Activated CD4-positive, alpha-beta memory T cell treated with anti-CD3 and anti-CD28 coated beads for 36 hours (primary cell): ENCODE measurements around the gene TFPI2. TPM values are rescaled to one million over a fixed set of nuclear protein-coding genes. Genes with fewer than 3 reads are reported as not detected.
"Not testable (repeated sequence)": the region's sequence is repeated elsewhere in the genome, so short reads cannot be mapped to it uniquely, and the experiment has no call there.

ENCODE experiments used
- CTCF ChIA-PET: fragments of 350-600 bp; sonication (Branson Sonifier 250); formaldehyde crosslinking; loops from one replicate; lab custom pipeline; 2021; ENCODE audit warnings: antibody characterized with exemption, inconsistent platforms; lab: Charles Lee
- POLR2A ChIA-PET: fragments of 350-600 bp; sonication (Branson Sonifier 250); formaldehyde crosslinking; loops from one replicate; lab custom pipeline; 2021; ENCODE audit warnings: antibody characterized with exemption; lab: Charles Lee
- DNase-seq: peaks from one replicate; pipeline ENCODE4 v3.0.0-alpha.2; 2020
- H3K27ac Mint-ChIP-seq: one replicate; pipeline ENCODE4 v1.8.0; 2021; ENCODE audit warnings: mixed read lengths
- H3K27me3 Mint-ChIP-seq: one replicate; pipeline ENCODE4 v1.8.0; 2021; ENCODE audit warnings: mixed read lengths
- H3K36me3 Mint-ChIP-seq: one replicate; pipeline ENCODE4 v1.8.0; 2021; ENCODE audit warnings: mixed read lengths
- H3K4me1 Mint-ChIP-seq: one replicate; pipeline ENCODE4 v1.8.0; 2021; ENCODE audit warnings: low read depth, mixed read lengths
- H3K4me3 Mint-ChIP-seq: one replicate; pipeline ENCODE4 v1.8.0; 2021; ENCODE audit warnings: mild to moderate bottlenecking, mixed read lengths
- H3K9me3 Mint-ChIP-seq: one replicate; pipeline ENCODE4 v1.8.0; 2021; ENCODE audit warnings: mixed read lengths
- intact Hi-C: fragments of 100-400 bp; cut with micrococcal nuclease; formaldehyde crosslinking; loops from one replicate; pipeline ENCODE4 v1.15.1; 2023
- total RNA-seq, 2 experiments: library from RNA; stranded (reverse); gene quantifications; one replicate each; pipeline ENCODE4 v1.2.3, GENCODE V29; 2021

Gene TFPI2
- total RNA-seq, 2 experiments from 2014 or later: not detected

DNA sequence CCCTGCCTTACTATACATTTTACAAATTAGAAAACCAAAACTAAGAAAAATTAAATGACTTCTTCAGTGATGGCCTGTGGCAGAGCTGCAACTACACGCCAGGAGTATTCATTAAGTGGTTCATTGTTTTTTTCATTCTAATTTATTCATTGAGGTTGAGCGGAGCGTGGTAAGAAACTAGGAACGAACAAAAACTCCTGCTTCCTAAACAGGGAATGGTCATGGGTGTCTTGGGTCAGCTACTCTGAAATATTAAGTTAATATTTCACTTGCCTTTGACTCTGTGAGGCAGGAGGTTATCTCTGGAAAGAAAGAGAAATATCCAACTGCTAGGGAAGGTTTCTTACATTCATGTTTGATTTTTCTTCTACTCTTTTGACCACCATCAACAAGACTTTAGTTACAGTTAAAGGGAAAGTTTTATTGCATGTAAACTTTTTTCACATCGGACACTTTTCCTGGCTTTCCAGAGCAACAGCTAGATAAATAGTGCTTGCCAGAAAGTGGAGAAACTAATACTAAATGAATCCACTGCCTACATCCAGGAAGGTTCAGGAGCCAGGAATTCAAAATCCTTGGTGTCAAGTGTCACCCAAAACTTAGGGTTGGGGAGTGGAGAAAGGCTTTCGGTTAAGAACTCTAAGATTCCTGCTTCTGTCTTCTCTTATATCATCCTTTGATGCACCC is 30.1 kb upstream of the TFPI2 start:
- DNase-seq: no peak
- ChIA-PET POLR2A (no interaction called here), CTCF (interaction anchor here (1.7 kb wide), 2 partner anchors 11 to 18 kb away, joined by 4 to 5 read pairs; no protein-coding TSS in a partner anchor)
- Mint-ChIP-seq H3K9me3 (no peaks in the 10 kb centered on the region), H3K4me1 (peaks cover 2% of the 10 kb centered on the region), H3K27me3 (peaks cover 28% of the 10 kb centered on the region), H3K36me3 (no peaks in the 10 kb centered on the region), H3K27ac (no peak overlapping the region), H3K4me3 (no peak overlapping the region)
- intact Hi-C loops: no loop called here

GRCh38 chr7:93916315-93916714 is 25.8 kb upstream of the TFPI2 start:
- H3K4me3 Mint-ChIP-seq, H3K4me1 Mint-ChIP-seq, POLR2A ChIA-PET, H3K36me3 Mint-ChIP-seq, DNase-seq, CTCF ChIA-PET, H3K27ac Mint-ChIP-seq, intact Hi-C loops, H3K9me3 Mint-ChIP-seq: not testable (repeated sequence)
- H3K27me3 Mint-ChIP-seq: peaks cover 16% of the 10 kb centered on the region

DNA sequence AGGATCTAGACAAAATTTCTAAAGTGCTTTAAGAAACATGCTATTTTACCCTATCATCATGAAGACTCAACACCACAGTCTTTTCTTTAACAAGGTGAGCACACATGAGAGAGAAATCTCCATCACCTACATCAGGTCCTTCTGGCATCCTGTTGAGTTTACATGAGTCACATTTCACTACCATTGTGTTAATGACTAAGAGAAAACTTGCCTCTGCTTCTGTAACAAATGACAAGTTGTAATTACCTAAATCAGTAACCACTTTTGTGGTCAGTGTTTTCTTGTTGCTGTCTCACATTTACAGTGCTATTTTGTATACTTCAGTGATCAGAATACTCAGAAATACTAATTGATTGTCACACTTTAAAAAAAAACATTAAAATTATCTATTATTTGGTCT is 25.3 kb upstream of the TFPI2 start:
- H3K36me3 Mint-ChIP-seq, POLR2A ChIA-PET, H3K4me1 Mint-ChIP-seq, H3K27ac Mint-ChIP-seq, H3K4me3 Mint-ChIP-seq, H3K9me3 Mint-ChIP-seq, CTCF ChIA-PET, DNase-seq, intact Hi-C loops: not testable (repeated sequence)
- peaks cover 12% of the 10 kb centered on the region for H3K27me3 Mint-ChIP-seq

- DNase-seq, H3K9me3 Mint-ChIP-seq, H3K27ac Mint-ChIP-seq, intact Hi-C loops, CTCF ChIA-PET, H3K4me1 Mint-ChIP-seq, H3K4me3 Mint-ChIP-seq, POLR2A ChIA-PET, H3K36me3 Mint-ChIP-seq, H3K27me3 Mint-ChIP-seq: not testable (repeated sequence)
Measured at GRCh38 chr7:93915206-93915842, 24.8 kb upstream of the TFPI2 start.

DNA sequence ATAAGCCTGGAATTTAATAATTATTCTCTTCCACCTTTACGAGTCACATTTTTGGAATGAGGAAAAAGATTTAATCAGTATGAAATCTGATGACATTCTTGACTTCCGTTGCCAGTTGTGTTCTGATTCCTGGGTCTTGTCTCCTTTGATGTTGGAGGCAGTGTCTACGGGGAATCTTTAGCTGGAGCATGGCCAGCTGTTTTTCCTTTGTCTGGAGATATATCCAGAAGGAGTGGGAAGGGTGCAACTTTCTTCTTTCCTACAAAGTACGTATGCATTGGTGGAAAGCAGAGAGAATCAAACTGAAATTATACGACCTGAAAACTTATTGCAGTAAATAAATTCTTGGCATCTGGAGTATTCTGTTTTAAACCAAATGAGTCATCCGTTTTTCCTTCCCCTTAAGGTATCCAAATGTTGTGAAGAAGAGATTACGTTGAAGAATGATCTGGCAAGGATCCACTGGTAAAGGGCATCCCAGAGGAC is 24.1 kb upstream of the TFPI2 start:
- H3K4me3 Mint-ChIP-seq: no peak overlapping the region
- no peak overlapping the region for H3K27ac Mint-ChIP-seq
- H3K4me1 Mint-ChIP-seq: no peaks in the 10 kb centered on the region
- DNase-seq: no peak
- no peaks in the 10 kb centered on the region for H3K9me3 Mint-ChIP-seq
- H3K27me3 Mint-ChIP-seq: peaks cover 5% of the 10 kb centered on the region
- intact Hi-C loops: no loop called here
- ChIA-PET POLR2A (no interaction called here), CTCF (no interaction called here)
- H3K36me3 Mint-ChIP-seq: no peaks in the 10 kb centered on the region

DNA sequence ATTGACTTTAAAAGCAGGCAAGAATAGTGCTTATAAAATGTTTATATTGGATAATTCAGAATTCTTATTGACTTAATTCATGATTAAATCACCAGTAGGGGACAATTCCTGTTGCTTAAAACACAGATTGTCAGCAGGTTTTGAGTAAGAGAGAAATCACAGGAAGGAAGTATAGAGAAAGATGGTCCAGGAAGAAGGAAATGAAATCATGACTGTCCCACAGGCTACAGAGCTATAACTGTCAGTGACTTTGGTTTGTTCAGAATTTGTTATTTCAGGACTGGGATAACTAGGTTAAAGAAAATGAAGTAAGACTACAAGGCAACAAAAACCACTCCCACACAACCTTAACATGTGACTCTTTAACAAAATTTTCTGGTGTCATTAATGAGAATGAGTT is 22.6 kb upstream of the TFPI2 start:
- Mint-ChIP-seq H3K9me3 (no peaks in the 10 kb centered on the region), H3K4me3 (no peak overlapping the region), H3K36me3 (no peaks in the 10 kb centered on the region), H3K4me1 (no peaks in the 10 kb centered on the region), H3K27me3 (peaks cover 5% of the 10 kb centered on the region), H3K27ac (no peak overlapping the region)
- POLR2A ChIA-PET: no interaction called here
- intact Hi-C loops: no loop called here
- no peak for DNase-seq
- CTCF ChIA-PET: no interaction called here

DNA sequence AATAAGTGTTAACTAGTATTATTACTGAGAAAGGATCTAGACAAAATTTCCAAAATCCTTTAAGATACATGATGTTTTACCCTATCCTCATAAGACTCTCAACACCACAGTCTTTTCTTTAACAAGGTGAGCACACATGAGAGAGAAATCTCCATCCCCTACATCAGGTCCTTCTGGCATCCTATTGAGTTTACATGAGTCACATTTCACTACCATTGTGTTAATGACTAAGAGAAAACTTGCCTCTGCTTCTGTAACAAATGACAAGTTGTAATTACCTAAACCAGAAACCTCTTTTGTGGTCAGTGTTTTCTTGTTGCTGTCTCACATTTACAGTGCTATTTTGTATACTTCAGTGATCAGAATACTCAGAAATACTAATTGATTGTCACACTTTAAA is 21.1 kb upstream of the TFPI2 start:
- H3K36me3 Mint-ChIP-seq, POLR2A ChIA-PET, H3K4me3 Mint-ChIP-seq, H3K9me3 Mint-ChIP-seq, H3K27ac Mint-ChIP-seq, DNase-seq, intact Hi-C loops, H3K27me3 Mint-ChIP-seq, H3K4me1 Mint-ChIP-seq, CTCF ChIA-PET: not testable (repeated sequence)

GRCh38 chr7:93911242-93911641 is 20.7 kb upstream of the TFPI2 start:
- POLR2A ChIA-PET, H3K9me3 Mint-ChIP-seq, DNase-seq, intact Hi-C loops, CTCF ChIA-PET, H3K27me3 Mint-ChIP-seq, H3K4me3 Mint-ChIP-seq, H3K27ac Mint-ChIP-seq, H3K36me3 Mint-ChIP-seq, H3K4me1 Mint-ChIP-seq: not testable (repeated sequence)

GRCh38 chr7:93910076-93910994 is 19.8 kb upstream of the TFPI2 start:
- Mint-ChIP-seq H3K4me3 (no peak overlapping the region), H3K4me1 (no peaks in the 10 kb centered on the region), H3K27me3 (peaks cover 2% of the 10 kb centered on the region), H3K27ac (no peak overlapping the region), H3K9me3 (no peaks in the 10 kb centered on the region), H3K36me3 (no peaks in the 10 kb centered on the region)
- ChIA-PET POLR2A (no interaction called here), CTCF (interaction anchor here (1.8 kb wide), 1 partner anchor 10 kb away, joined by 4 read pairs; no protein-coding TSS in a partner anchor)
- DNase-seq: no peak
- intact Hi-C loops: no loop called here

GRCh38 chr7:93906267-93906666 is 15.7 kb upstream of the TFPI2 start, which contains the start of gene GNGT1:
TSS of gene GNGT1 (plus strand) at chr7:93906567. CDS start at chr7:93906747, 180 bp downstream.
- no peaks in the 10 kb centered on the region for H3K9me3 Mint-ChIP-seq
- no peaks in the 10 kb centered on the region for H3K4me1 Mint-ChIP-seq
- H3K36me3 Mint-ChIP-seq: no peaks in the 10 kb centered on the region
- ChIA-PET POLR2A (no interaction called here), CTCF (interaction anchor here (0.9 kb wide), 1 partner anchor 490 kb away, joined by 3 read pairs; no protein-coding TSS in a partner anchor)
- no peak for DNase-seq
- intact Hi-C loops: no loop called here
- H3K27ac Mint-ChIP-seq: no peak within 1 kb of the TSS
- no peaks in the 10 kb centered on the region for H3K27me3 Mint-ChIP-seq
- no peak within 1 kb of the TSS for H3K4me3 Mint-ChIP-seq

- ChIA-PET POLR2A (no interaction called here), CTCF (interaction anchor here (0.7 to 1.4 kb wide), 10 partner anchors 16 to 492 kb away, joined by 3 to 13 read pairs (median 3); partner anchors contain the start of gene GNG11)
- no peaks in the 10 kb centered on the region for H3K36me3 Mint-ChIP-seq
- H3K4me1 Mint-ChIP-seq: no peaks in the 10 kb centered on the region
- no peak overlapping the region for H3K27ac Mint-ChIP-seq
- DNase-seq: no peak
- intact Hi-C loops: loop anchor here (1.0 to 2.0 kb wide), 3 partner anchors 99 to 492 kb away; partner anchors contain the start of gene COL1A2
- H3K4me3 Mint-ChIP-seq: no peak overlapping the region
- H3K9me3 Mint-ChIP-seq: no peaks in the 10 kb centered on the region
- peaks cover 7% of the 10 kb centered on the region for H3K27me3 Mint-ChIP-seq
Measured at GRCh38 chr7:93902777-93903423, 12.3 kb upstream of the TFPI2 start.
